GM04503 (cell line): Measurements from ENCODE around the gene C18orf63.
"Not testable (repeated sequence)": the region's sequence is repeated elsewhere in the genome, so short reads cannot be mapped to it uniquely, and the experiment has no call there.

Experiments
- DNase-seq: peaks from one replicate; pipeline ENCODE4 v3.0.0-alpha.2; 2012; ENCODE audit warnings: low read depth

Gene C18orf63

GRCh38 chr18:74286106-74286855, 29.4 kb upstream of the C18orf63 start:
- no peak for DNase-seq

- DNase-seq: no peak
Measured at GRCh38 chr18:74286856-74287255, 28.8 kb upstream of the C18orf63 start.

DNA sequence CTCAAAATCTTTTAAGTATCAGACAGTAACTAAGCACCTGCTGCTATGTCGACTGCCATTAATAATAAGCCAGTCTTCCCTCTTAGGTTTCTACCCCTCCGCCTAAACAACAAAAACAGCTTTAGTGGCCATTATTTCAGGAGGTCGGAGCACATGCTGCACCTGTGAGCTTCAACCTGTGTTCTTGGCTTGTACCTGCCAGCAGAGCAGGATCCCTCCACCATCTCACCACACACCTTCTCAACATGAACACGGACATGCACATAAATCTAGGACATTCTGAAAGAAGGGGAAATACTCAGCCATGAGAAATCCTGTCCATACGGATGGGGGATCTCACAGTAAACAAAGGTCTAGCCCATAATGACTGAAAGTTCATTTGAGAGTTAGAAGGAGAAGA, 27.6 kb upstream of the C18orf63 start:
- no peak for DNase-seq

- no peak for DNase-seq
Measured at GRCh38 chr18:74288730-74289129, 26.9 kb upstream of the C18orf63 start.

GRCh38 chr18:74289137-74289536, 26.5 kb upstream of the C18orf63 start:
- no peak for DNase-seq

DNA sequence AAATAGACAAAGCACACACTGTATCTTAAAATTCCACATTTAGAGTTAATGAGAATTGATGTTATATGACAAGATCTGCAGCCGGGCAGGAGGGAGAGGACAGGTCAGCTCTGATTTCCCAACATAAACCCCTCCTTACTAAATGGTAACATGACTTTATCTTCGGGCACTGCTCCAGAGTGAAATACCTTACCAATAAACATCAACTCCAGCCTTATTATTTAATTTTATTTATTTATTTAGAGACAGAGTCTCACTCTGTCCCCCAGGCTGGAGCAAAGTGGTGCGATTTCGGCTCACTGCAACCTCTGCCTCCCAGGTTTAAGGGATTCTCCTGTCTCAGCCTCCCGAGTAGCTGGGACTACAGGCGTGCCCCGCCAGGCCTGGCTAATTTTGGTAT, 25.6 kb upstream of the C18orf63 start:
- DNase-seq: no peak

GRCh38 chr18:74290794-74291471, 24.7 kb upstream of the C18orf63 start:
- no peak for DNase-seq

- DNase-seq: no peak
Measured at GRCh38 chr18:74291472-74291770, 24.2 kb upstream of the C18orf63 start.

DNA sequence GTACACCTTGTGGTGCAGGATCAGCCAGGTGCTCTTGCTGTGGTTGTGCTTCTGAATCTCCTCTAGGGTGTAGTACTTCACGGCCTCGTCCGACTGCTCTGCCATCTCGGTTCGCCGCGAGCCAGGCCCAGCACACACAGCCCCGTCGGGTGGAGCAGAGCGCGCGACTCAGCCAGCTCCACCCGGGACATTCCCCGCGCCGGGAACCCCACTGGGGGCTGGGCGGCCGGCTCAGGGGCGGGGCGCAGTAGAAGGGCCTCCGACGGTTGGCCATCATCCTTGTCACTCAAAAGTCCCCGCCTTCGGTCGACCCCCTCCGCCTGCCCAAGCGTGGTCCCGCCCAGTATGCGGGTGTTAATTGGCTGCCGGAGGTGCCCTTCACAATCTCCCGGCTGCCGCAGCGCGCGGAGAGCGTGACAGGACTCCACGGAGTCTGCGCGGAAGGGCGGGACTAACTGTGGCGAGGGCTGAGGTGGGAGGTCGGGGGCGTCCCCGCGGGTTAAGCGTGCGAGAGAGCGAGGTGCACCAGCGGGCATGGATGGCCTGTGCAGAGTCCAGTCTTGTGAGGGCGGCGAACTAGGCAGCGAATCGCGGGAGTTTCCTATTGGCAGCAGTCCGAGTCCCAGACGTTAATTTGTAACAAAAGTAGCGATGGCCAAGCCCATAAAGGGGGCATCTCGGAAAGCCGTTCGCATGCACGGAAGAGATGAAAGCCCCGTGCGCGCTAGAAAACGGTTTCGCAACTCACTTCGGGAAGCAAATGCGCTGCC, 23.7 kb upstream of the C18orf63 start, which contains the start of gene CYB5A:
TSS of gene CYB5A (minus strand) at position 193 of the 770 bp plus-strand sequence. CDS start at position 105, 88 bp downstream.
- DNase-seq: peak; percentile 71

DNA sequence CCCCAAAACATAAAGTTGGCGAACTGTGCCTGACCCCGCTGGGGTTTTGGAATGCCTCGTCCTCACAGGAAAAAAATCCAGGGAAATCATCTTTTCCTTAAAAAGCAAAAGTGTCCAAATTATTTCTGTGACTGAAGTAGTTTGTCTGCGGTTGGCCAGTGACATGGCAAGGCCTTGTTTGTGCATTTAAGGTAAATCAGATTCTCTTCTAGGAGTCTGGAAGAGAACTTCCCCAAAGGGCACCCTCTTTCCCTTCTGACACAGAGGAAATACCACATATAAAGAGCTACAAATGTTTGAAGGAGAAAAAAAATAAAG, 23.1 kb upstream of the C18orf63 start:
- DNase-seq: no peak

- DNase-seq: not testable (repeated sequence)
Measured at GRCh38 chr18:74292982-74293381, 22.7 kb upstream of the C18orf63 start.

- DNase-seq: no peak
Measured at GRCh38 chr18:74294526-74294925, 21.1 kb upstream of the C18orf63 start.

- DNase-seq: no peak
Measured at GRCh38 chr18:74299162-74299561, 16.5 kb upstream of the C18orf63 start.

- no peak for DNase-seq
Measured at GRCh38 chr18:74299746-74300145, 15.9 kb upstream of the C18orf63 start.

DNA sequence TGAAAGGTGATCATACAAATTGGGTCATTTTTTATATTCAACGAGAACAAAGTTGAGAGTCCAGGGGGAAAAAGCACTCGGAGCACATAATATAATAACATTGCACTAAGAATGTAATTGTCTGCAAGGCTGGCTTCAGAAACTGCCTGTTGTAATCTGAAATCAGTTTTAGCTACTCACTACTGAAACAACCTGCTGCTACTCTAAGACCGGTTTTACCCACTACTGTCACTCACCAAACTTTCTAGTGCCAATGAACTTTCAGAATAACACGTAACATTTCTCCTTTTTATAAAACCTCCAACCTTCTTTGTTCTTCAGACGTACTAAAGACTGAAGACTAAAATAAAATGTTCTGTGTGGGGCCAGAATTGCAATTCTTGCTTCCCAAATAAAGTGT, 12.3 kb upstream of the C18orf63 start:
- DNase-seq: no peak

- DNase-seq: no peak
Measured at GRCh38 chr18:74303936-74304335, 11.7 kb upstream of the C18orf63 start.

- no peak for DNase-seq
Measured at GRCh38 chr18:74310411-74310810, 5.2 kb upstream of the C18orf63 start.

- no peak for DNase-seq
Measured at GRCh38 chr18:74311000-74311399, 4.6 kb upstream of the C18orf63 start.

DNA sequence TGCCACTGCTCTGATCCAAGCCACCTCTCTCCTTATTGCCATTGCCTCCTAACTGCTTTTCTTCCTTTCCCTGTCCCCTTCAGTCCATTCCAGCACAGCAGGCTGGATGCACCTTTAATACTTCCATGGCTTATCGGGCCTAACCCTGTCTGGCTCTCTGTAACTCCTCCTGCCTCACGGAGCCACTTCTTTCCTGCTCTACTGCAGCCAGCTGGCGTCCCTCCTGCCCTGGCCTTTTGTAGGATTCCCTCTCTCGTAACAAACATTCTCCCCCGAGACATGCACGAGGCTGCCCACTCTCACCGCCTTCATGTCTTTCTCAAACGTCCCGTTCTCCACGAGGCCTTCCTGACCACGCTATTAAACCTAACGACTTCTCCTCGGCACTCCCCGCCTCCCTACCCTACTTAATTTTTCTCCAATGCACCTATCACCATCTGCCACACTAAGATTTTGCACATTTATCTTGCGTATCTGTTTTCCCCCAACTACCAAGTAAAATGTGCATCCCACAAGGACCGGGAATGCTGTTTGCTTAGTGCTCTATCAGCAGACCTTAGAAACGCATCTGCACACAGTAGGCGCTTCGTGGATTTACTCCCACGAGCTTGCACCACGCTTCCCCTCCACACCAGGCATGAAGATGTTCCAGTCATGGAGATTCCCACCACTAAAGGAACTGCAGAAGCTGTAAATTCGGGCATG, 728 bp upstream of the C18orf63 start:
- no peak for DNase-seq

DNA sequence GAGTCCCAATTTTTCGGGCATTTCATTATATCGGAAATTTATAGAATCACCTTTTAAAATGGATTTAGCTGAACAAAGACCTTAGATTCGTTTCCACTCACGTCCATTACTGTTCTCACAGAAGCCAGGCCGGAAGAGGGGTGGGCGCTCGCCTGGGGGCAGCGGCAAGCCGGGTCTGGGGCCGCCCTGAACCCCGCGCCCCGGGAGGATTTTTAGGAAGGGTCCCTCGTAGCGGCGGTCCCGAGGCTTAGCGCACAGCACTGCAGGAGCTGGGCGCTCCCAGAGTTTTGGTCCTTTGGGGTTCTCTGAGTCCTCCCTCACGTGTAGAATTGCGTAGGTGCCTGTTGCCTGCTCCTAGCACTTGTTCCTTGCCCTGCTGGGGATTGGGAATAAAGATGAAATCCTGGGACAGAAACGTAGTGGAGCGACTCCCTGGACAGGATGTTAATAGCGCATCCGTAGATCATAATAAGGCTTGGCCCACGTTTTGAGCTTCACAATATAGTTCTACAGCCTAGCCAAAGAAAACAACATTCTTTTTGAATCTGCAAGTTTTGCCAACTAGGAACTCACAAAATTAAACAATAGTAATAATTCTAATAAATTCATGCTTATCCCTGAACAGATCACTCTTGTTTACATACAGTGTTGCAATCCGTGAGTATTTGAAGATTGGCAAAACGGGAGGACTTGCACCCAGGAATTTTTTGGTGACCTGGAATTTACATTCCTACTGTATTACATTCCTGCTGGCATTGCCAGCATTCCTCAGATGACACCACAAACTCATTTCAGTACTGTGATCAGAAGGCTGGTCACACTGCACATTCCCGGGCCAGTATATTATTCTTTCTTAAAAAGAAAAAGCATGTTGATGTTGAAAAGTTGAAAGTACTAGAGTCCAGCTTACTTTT, 875 bp downstream of the C18orf63 start:
- peak; percentile 90 for DNase-seq

GRCh38 chr18:74326231-74326630, 10.6 kb downstream of the C18orf63 start:
- no peak for DNase-seq
